ENCODE data around the gene FIG4.
"Not testable (repeated sequence)": the region's sequence is repeated elsewhere in the genome, so short reads cannot be mapped to it uniquely, and the experiment has no call there.

- TF ChIP-seq CTCF (conservative IDR thresholded peaks at IDR 0.05; ENCODE audit: low read depth, low read length); EZH2 (IDR thresholded peaks at IDR 0.05; ENCODE audit: low read length, unreplicated experiment): not testable (repeated sequence)
These were observed 178.4 kb downstream of the FIG4 start for GRCh38 chr6:109869398-109870088.

Data from PC-3 (cell line).